Measurements from ENCODE around the gene PCMTD2. TPM values are rescaled to one million over a fixed set of nuclear protein-coding genes. Genes with fewer than 3 reads are reported as not detected.

The PCMTD2 gene
- total and polyA plus RNA-seq, 4 experiments from 2014 or later, result 52.5 to 196 (median 149) TPM

- H3K27ac ChIP-seq (ENCODE audit: low read depth, low read length), result no peak overlapping the region
- H3K27me3 ChIP-seq (ENCODE audit: insufficient read depth, low read length), result no peaks in the 10 kb centered on the region
- H3K4me1 Mint-ChIP-seq, result peaks cover 23 to 30% (median 24%) of the 10 kb centered on the region in 4 donors
- H3K9me3 Mint-ChIP-seq, result no peaks in the 10 kb centered on the region
- H3K4me3 Mint-ChIP-seq, result no peak overlapping the region
- CTCF ChIA-PET (ENCODE audit: partially characterized antibody), result no interaction called here
- no peaks in the 10 kb centered on the region for H3K4me1 ChIP-seq (ENCODE audit: insufficient read depth, low read length)
- intact Hi-C loops (cut with micrococcal nuclease), result no loop called here
- H3K4me3 ChIP-seq (ENCODE audit: low read length in 2 of 2), result no peak overlapping the region
- H3K36me3 Mint-ChIP-seq, result peaks cover 41 to 65% of the 10 kb centered on the region in 2 donors
- DNase-seq, result no peak
- POLR2A ChIA-PET (ENCODE audit: partially characterized antibody), result no interaction called here
- peak overlapping the region in 1 of 7 donors; percentile 26 for H3K27ac Mint-ChIP-seq
- no peaks in the 10 kb centered on the region for H3K27me3 Mint-ChIP-seq
- H3K9me3 ChIP-seq (ENCODE audit: control insufficient read depth in 1 of 2, low read length in 2 of 2), result no peaks in the 10 kb centered on the region
- peaks cover 17% of the 10 kb centered on the region for H3K36me3 ChIP-seq (ENCODE audit: insufficient read depth, low read length)
Measured at GRCh38 chr20:64269604-64270411, 14.3 kb downstream of the PCMTD2 start.

DNA sequence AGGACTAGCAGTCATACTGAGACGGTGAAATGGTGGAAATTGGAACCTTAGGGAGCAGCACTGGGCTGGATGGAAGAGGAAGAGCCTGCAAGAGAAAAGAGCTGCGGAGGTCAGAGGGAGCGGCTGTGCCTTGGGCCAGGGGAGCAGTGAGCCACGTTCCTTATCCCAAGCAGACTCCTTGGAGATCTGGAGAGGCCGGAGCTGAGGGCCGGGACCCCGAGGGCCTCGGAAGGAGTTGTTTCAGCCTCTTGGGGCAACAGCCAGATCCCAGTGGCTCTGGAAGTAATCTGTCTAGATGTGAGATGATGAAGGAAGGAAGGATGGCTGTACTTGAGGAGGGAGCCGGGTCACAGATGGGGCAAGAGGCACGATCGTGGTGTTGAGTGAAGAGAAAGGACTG is 16.1 kb downstream of the PCMTD2 start:
- H3K36me3 ChIP-seq (ENCODE audit: insufficient read depth, low read length), result peaks cover 10% of the 10 kb centered on the region
- Mint-ChIP-seq H3K27ac (peak overlapping the region in 5 of 7 donors; percentile 3 to 80 (median 62)), H3K4me1 (peaks cover 21 to 23% (median 22%) of the 10 kb centered on the region in 4 donors), H3K4me3 (no peak overlapping the region), H3K9me3 (no peaks in the 10 kb centered on the region), H3K27me3 (no peaks in the 10 kb centered on the region), H3K36me3 (peaks cover 39 to 62% of the 10 kb centered on the region in 2 donors)
- no peaks in the 10 kb centered on the region for H3K4me1 ChIP-seq (ENCODE audit: insufficient read depth, low read length)
- ChIA-PET CTCF (ENCODE audit: partially characterized antibody) (no interaction called here), POLR2A (ENCODE audit: partially characterized antibody) (interaction anchor here (0.6 to 1.1 kb wide), 2 partner anchors 16 to 29 kb away, joined by 4 read pairs; partner anchors contain the start of gene PCMTD2)
- DNase-seq, result no peak
- no peak overlapping the region for H3K27ac ChIP-seq (ENCODE audit: low read depth, low read length)
- no peaks in the 10 kb centered on the region for H3K9me3 ChIP-seq (ENCODE audit: control insufficient read depth in 1 of 2, low read length in 2 of 2)
- intact Hi-C loops (cut with micrococcal nuclease), result no loop called here
- H3K27me3 ChIP-seq (ENCODE audit: insufficient read depth, low read length), result no peaks in the 10 kb centered on the region
- H3K4me3 ChIP-seq (ENCODE audit: low read length in 2 of 2), result no peak overlapping the region

DNA sequence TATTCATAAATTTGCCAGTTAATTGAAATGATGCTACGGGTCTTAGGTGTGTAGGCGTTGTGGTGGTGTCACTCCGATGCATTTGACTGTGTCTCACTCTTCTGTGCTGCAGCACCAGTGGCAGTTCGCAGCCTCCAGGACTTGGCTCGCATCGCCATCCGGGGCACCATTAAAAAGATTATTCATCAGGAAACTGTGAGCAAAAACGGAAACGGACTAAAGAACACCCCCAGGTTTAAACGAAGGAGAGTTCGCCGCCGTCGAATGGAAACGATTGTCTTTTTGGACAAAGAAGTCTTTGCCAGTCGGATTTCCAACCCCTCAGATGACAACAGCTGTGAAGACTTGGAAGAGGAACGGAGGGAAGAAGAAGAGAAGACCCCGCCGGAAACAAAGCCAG is 17.6 kb downstream of the PCMTD2 start:
- H3K27me3 ChIP-seq (ENCODE audit: insufficient read depth, low read length), result no peaks in the 10 kb centered on the region
- H3K27me3 Mint-ChIP-seq, result no peaks in the 10 kb centered on the region
- H3K4me3 Mint-ChIP-seq, result no peak overlapping the region
- no peak for DNase-seq
- intact Hi-C loops (cut with micrococcal nuclease), result no loop called here
- peaks cover 44 to 51% of the 10 kb centered on the region in 2 donors for H3K36me3 Mint-ChIP-seq
- POLR2A ChIA-PET (ENCODE audit: partially characterized antibody), result no interaction called here
- H3K36me3 ChIP-seq (ENCODE audit: insufficient read depth, low read length), result peaks cover 10% of the 10 kb centered on the region
- H3K4me3 ChIP-seq (ENCODE audit: low read length in 2 of 2), result no peak overlapping the region
- CTCF ChIA-PET (ENCODE audit: partially characterized antibody), result no interaction called here
- H3K9me3 ChIP-seq (ENCODE audit: control insufficient read depth in 1 of 2, low read length in 2 of 2), result no peaks in the 10 kb centered on the region
- peaks cover 19 to 23% (median 23%) of the 10 kb centered on the region in 4 donors for H3K4me1 Mint-ChIP-seq
- H3K4me1 ChIP-seq (ENCODE audit: insufficient read depth, low read length), result no peaks in the 10 kb centered on the region
- no peak overlapping the region for H3K27ac ChIP-seq (ENCODE audit: low read depth, low read length)
- no peaks in the 10 kb centered on the region for H3K9me3 Mint-ChIP-seq
- peak overlapping the region in 1 of 7 donors; percentile 54 for H3K27ac Mint-ChIP-seq

DNA sequence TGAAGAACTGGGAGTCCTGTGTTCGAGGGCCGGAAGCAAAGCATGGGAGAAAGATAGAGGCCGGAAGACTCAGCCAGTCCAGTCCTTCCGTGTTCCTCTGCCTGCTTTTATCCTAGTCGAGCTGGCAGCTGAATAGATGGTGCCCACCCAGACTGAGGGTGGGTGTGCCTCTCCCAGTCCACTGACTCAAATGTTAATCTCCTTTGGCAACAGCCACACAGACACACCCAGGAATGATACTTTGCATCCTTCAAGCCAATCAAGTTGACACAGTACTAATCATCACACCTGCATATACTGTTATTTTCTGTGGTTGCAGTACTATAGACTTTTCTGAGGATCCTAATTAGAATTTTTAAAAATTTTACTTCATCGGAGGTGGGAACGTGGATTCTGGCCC is 21.3 kb downstream of the PCMTD2 start:
- POLR2A ChIA-PET (ENCODE audit: partially characterized antibody), result interaction anchor here (0.8 kb wide), 1 partner anchor 22 kb away, joined by 3 read pairs; the partner anchor contains the start of gene PCMTD2
- H3K4me1 ChIP-seq (ENCODE audit: insufficient read depth, low read length), result peaks cover 3% of the 10 kb centered on the region
- no peak overlapping the region for H3K27ac ChIP-seq (ENCODE audit: low read depth, low read length)
- peaks cover 10% of the 10 kb centered on the region for H3K36me3 ChIP-seq (ENCODE audit: insufficient read depth, low read length)
- Mint-ChIP-seq H3K27me3 (no peaks in the 10 kb centered on the region), H3K9me3 (no peaks in the 10 kb centered on the region), H3K4me3 (no peak overlapping the region), H3K36me3 (peaks cover 25 to 29% of the 10 kb centered on the region in 2 donors), H3K27ac (peak overlapping the region in 1 of 7 donors; percentile 32), H3K4me1 (peaks cover 6 to 37% (median 12%) of the 10 kb centered on the region in 4 donors)
- no peak overlapping the region for H3K4me3 ChIP-seq (ENCODE audit: low read length in 2 of 2)
- intact Hi-C loops (cut with micrococcal nuclease), result no loop called here
- no peaks in the 10 kb centered on the region for H3K9me3 ChIP-seq (ENCODE audit: control insufficient read depth in 1 of 2, low read length in 2 of 2)
- no peak for DNase-seq
- H3K27me3 ChIP-seq (ENCODE audit: insufficient read depth, low read length), result no peaks in the 10 kb centered on the region
- CTCF ChIA-PET (ENCODE audit: partially characterized antibody), result no interaction called here

GRCh38 chr20:64277571-64278316 is 22.2 kb downstream of the PCMTD2 start:
- peak overlapping the region in 2 of 7 donors; percentile 31 to 46 for H3K27ac Mint-ChIP-seq
- no peaks in the 10 kb centered on the region for H3K9me3 Mint-ChIP-seq

GRCh38 chr20:64278317-64278681 is 22.8 kb downstream of the PCMTD2 start:
- no peaks in the 10 kb centered on the region for H3K27me3 Mint-ChIP-seq
- H3K27ac Mint-ChIP-seq, result peak overlapping the region in 1 of 7 donors; percentile 46
- H3K4me3 ChIP-seq (ENCODE audit: low read length in 2 of 2), result no peak overlapping the region
- H3K4me1 ChIP-seq (ENCODE audit: insufficient read depth, low read length), result peaks cover 3% of the 10 kb centered on the region
- ChIA-PET POLR2A (ENCODE audit: partially characterized antibody) (interaction anchor here (1.5 to 1.6 kb wide), 2 partner anchors 17 to 23 kb away, joined by 3 to 5 read pairs; partner anchors contain the start of gene PCMTD2), CTCF (ENCODE audit: partially characterized antibody) (no interaction called here)
- H3K4me1 Mint-ChIP-seq, result peaks cover 6 to 44% (median 12%) of the 10 kb centered on the region in 4 donors
- H3K4me3 Mint-ChIP-seq, result no peak overlapping the region
- DNase-seq, result no peak
- peaks cover 7% of the 10 kb centered on the region for H3K36me3 ChIP-seq (ENCODE audit: insufficient read depth, low read length)
- H3K9me3 ChIP-seq (ENCODE audit: control insufficient read depth in 1 of 2, low read length in 2 of 2), result no peaks in the 10 kb centered on the region
- peaks cover 18 to 20% of the 10 kb centered on the region in 2 donors for H3K36me3 Mint-ChIP-seq
- H3K27me3 ChIP-seq (ENCODE audit: insufficient read depth, low read length), result no peaks in the 10 kb centered on the region
- intact Hi-C loops (cut with micrococcal nuclease), result no loop called here
- no peak overlapping the region for H3K27ac ChIP-seq (ENCODE audit: low read depth, low read length)
- no peaks in the 10 kb centered on the region for H3K9me3 Mint-ChIP-seq

More at GRCh38 chr20:64277571-64278316, 22.2 kb downstream of the PCMTD2 start:
- ChIA-PET CTCF (ENCODE audit: partially characterized antibody) (no interaction called here), POLR2A (ENCODE audit: partially characterized antibody) (interaction anchor here (0.8 to 1.5 kb wide), 2 partner anchors 22 to 23 kb away, joined by 3 to 5 read pairs; partner anchors contain the start of gene PCMTD2)
- Histone ChIP-seq H3K9me3 (ENCODE audit: control insufficient read depth in 1 of 2, low read length in 2 of 2) (no peaks in the 10 kb centered on the region), H3K27me3 (ENCODE audit: insufficient read depth, low read length) (no peaks in the 10 kb centered on the region), H3K4me1 (ENCODE audit: insufficient read depth, low read length) (peaks cover 3% of the 10 kb centered on the region), H3K27ac (ENCODE audit: low read depth, low read length) (no peak overlapping the region), H3K36me3 (ENCODE audit: insufficient read depth, low read length) (peaks cover 10% of the 10 kb centered on the region), H3K4me3 (ENCODE audit: low read length in 2 of 2) (no peak overlapping the region)
- peaks cover 6 to 43% (median 12%) of the 10 kb centered on the region in 4 donors for H3K4me1 Mint-ChIP-seq
- H3K36me3 Mint-ChIP-seq, result peaks cover 23 to 25% of the 10 kb centered on the region in 2 donors
- no peak for DNase-seq
- intact Hi-C loops (cut with micrococcal nuclease), result no loop called here
- H3K4me3 Mint-ChIP-seq, result no peak overlapping the region
- no peaks in the 10 kb centered on the region for H3K27me3 Mint-ChIP-seq

Measured in CD4-positive, alpha-beta memory T cell (primary cell).